Measurements from ENCODE around the gene MFGE8.

Gene MFGE8

DNA sequence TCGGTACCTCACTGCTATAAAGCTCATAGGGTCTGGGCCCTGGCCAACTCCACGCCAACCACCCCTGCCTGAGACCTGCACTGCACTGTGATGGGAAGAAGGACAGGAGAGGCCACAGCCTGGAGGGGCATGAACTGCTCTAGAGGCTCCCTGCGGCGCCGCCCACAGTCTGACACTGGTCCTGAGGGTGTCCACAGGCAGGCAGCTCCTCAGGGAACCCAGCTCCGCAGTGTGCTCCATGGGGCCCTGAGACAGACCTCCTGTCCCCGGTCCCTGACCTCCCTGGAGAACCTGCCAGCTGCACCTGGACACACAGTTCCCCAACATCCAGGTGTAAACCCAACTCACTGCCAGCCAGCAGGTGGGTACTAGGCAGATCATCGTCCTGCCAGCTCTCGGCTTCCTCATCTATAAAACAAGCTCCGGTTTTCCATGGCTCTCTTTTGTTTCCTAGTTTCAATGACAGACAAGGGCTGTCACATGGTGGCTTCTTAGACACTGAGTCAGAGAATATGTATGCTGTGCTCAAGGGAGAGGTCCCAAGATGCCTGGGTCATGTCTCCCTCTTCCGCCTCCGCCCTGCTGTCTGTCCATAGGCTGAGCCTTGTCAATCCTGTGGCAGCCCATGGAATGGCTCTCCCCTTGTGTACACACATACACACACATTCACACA lies 12.7 kb downstream of the MFGE8 start:
- DNase-seq (ENCODE audit: low read depth), result no peak

DNA sequence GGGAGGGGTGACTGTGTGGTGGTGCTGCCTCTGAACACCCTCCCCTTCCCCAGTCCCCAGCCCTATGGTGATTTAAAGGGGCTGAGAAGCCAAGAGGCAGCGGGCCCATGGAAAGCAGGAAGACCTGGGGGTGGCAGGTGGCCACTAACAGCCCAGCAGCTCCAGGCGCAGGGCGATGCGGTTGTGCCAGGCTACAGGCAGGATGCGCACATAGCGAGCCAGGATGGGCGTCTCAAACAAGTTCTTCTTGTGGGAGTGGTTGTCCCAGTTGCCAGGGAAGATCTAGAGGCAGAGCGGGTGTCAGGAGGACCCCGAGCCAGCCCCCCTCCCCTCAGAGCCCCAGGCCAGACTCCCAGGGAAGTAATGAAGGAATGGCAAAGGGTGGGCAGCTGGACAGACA lies 13.9 kb downstream of the MFGE8 start:
- DNase-seq (ENCODE audit: low read depth), result no peak

DNA sequence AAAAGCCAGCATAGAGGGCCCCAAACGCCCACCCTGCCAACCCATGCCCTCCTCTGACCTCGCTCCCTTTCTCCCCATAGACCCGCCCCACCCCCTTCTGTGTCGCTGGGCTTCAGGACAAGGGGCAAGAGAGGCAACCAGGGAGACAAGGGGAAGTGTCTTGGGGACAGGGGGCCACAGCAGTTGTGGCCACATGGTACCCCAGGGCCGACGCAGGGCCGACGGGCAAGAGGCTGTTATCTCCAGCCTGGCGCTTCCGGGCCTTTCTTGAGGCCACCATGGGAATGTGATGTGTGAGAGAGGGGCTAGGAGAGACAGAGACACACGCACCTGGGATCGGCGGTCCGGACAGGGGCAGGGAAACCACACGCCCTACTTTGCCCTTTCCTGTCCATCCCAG lies 14.4 kb downstream of the MFGE8 start:
- DNase-seq (ENCODE audit: low read depth), result no peak

DNA sequence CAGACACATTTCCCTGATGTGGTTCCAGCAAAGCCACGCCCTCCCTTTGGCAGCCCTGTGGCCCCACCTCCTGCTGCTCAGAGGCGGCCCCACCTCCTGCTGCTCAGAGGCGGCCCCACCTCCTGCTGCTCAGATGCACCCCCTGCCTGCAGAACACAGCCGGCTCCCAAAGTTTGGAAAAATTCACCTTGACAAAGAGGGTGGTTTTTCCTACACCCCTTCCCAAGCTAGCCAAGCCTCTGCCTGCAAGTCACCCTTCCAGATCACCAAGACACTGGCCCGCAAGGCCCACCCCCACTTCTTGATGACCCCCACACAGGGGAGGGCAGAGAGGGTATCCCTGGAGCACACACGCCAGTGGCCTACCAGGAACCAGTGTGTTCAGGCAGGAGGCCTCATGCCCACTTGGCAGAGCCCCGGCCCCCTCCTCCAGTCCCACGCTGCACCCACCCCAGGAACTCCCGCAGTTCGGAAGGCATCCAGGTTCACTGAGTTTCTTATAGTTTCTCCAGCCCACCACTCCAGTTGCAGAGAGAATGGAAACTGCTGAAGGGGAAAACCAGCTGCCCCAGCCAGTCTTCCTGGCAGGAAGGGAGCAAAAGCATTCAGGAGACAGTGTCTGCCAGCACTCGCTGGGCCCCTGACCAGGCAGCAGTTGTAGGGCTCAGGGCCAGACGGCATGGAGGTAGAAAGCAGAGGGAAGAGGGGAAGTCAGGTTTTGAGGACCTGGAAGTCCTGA lies 15.6 kb downstream of the MFGE8 start:
- peak; percentile 74 for DNase-seq (ENCODE audit: low read depth)

DNA sequence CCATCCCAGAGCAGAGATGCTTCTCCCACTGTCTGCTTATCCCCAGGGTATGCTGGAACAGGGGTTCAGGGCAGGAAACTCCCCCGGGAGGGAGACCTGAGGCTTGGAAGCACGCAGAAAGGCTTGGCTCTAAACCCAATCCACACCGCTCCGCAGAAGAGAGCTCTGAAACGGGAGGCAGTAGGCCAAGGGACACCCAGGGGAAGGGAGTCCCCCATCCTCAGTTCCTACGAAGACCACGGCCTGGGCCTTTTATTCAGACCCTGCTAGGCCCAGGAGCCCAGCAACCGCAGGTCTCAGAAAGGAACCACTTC lies 16.1 kb downstream of the MFGE8 start:
- no peak for DNase-seq (ENCODE audit: low read depth)

DNA sequence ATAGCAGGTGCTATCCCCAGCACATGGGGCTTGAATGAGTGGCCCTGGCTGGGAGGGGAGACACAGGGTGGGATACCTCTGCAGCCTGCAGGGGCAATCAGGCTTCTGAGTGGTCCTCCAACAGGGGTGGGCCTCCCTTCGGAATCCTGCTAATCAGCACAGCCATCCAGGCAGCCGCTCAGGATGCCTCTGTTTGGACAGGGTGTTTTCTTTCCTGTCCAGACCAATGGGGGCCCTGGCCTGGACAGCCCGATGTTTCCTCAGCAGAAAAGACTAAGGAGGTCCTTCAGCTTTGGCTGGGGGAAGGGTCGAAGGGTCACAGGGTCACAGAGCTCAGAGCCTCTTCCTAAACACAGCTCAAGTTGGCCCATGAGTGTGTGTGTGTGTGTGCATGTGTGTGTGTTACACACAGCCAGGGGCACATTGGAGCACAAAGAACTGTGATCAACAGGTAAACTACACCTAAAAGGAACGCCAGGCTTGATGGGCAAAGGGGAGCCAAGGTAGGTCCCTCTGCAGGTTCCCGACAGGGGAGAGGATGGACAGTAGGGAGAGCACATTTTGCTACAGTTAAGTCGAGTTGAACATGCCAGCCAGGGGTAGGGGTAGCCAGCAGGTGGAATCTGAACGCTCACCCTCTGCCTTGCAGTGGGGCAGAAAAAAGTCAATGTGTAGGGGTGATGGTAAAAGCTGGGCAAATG lies 16.7 kb downstream of the MFGE8 start:
- DNase-seq (ENCODE audit: low read depth), result no peak

DNA sequence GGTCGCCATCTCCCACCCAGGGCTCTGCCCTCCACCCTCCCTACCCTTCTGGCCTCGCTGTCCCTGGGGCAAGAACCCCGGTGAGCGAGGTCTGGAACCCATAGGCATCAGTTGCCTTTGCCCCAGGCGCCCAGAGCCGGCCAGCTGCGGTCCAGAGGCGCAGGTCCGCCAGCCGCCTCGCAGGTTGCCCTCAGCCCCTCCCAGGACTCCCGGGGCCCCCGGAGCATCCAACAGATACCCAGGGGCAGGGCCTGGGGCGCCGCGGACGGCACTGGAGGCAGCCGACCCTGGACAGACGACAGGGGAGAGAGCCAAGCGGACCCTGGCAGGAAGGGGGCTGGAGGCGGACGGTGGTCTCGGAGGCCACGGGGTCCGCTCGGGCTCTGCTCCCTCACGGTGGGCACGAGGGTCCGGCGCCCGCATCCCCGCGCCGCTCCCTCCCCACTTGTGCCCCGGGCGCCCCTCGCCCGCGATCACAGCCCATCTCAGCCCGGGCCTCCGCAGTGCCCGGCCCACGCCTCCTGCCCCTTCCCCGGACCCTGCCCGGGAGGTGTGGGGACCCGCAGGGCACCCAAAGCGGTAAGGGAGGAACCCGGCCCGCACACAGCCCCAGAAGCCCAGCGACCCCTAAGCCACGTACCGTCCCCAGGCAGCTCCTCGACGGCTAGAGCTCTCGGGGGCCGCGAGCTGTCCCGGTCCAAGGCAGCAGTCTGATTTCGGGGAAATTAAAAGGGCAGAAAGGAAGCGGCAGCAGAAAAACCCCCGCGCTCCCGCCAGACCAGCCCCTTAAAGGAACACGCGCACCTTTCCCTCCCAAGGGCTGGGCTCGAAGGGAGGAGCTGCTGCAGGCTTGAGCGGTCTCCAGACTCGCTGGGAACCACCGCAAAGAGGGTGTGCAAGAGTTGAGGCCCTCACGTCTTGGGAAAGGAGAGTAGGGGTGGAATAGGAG lies 18.1 kb downstream of the MFGE8 start, which contains the start of gene HAPLN3:
Gene HAPLN3 (minus strand): TSS at position 726 of the 949 bp plus-strand sequence. CDS start 8,246 bp downstream, outside the sequence.
- no peak for DNase-seq (ENCODE audit: low read depth)

DNA sequence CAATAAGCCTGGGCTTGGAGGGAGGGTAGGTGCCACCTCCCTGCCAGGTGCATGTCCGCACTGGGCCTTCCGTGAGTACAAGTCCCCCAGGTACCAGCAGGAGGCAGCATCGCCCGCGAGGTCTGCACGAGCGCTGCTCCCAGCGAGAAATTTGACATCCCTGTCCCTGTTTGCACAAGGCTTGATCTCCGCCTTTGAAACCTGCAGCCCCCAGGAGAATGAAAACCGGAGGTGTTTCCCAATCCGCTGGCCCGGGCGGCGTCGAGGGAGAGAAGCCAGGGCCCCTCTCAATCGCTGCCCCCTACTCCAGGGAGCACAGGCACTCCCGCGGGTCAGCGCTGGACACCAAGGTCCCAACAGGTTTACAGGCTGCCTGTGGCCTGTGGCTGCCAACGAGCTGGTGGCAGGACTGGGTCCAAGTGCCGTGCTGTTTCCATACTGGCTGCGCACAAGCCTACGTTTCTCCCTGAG lies 18.8 kb downstream of the MFGE8 start:
- no peak for DNase-seq (ENCODE audit: low read depth)

DNA sequence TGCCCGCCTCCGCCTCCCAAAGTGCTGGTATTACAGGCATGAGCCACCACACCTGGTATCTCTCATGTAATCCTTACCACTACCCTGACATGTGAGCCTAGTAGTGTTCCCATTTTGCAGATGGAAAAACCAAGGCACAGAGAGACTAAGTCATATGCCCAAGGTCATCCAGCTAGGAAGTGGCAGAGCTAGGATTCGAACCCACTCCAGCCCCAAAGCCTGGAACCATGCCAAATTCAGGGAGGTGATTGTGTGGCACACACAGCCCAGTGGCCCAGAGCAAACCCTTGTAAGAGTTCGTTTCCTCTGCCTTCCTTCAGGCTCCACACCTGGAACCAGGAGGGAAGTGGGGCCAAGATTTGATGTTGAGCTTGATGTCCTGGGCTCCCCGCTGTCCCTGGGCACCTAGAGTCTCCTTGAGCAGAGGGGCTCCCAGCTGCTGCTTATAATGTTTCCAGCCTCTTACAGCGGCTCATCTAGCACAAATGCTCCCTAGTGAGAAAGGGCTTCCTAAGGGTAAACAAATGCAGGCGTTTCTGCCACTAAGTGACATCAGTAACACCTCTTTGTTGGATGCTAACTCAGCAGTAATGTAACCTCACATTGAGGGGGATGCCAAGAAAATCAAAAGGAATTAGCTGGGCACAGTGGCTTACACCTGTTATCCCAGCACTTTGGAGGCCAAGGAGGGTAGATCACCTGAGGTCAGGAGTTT lies 21.5 kb downstream of the MFGE8 start:
- no peak for DNase-seq (ENCODE audit: low read depth)

DNA sequence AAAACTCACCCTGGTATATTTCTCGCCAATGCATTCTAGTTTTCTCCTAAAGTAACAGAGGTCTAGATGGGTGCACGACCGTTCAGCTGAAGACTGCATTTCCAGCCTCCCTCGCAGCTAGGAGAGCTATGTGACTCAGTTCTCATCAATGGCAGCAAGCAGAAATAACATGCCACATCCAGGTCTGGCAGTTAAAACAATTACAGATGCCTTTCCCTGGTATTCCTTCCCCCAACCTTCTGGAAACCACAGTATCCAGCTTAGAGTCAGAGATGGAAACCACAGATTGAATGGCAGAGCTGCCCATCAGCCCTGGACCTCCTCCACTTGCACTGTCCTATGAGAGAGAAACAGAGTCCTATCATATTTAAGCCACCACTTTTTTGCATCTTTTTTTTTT lies 22.7 kb downstream of the MFGE8 start:
- DNase-seq (ENCODE audit: low read depth), result no peak

DNA sequence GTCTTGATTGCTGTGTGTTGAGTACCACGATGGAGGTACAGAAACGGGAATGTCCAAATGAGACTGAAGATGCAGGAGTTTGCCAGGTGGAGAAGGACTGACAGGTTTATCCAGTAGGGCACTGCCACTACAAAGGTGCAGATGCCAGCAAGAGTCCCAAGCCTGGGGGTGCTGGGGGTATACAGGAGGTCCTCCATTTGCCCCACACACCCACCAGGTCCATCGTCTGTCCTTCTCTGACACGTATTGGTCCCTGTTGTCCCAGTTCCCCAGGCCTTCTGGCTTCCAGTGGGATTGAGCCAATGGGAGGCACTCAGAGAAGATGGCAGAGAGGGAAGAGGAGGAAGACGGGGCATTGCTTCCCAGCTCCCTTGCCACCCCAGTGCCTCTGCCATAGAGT lies 24.5 kb downstream of the MFGE8 start:
- DNase-seq (ENCODE audit: low read depth), result no peak

DNA sequence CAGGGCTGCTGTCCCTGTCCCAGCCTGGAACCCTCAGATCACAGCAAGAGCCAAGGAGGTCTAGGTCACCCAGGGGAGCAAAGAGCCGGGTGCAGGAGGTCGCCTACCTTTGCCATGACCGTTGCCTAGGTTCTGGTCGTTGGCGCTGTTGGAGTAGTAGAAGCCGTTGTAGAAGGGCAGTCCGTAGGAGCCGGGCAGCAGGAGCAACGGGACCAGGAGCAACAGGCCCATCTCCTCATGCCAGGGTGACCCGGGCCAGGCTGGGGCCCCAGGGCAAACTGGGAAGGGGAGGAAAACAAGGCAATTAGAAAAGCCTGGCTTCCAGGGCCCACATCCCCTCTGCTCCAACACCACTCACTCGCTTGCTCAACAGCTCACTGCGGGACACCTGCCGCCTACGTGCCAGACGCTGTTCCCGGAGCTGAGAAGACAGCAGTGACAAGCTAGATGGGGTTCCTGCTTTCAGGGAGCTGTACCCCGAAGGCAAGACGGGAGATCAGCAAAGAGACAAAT lies 26.1 kb downstream of the MFGE8 start:
- no peak for DNase-seq (ENCODE audit: low read depth)

DNA sequence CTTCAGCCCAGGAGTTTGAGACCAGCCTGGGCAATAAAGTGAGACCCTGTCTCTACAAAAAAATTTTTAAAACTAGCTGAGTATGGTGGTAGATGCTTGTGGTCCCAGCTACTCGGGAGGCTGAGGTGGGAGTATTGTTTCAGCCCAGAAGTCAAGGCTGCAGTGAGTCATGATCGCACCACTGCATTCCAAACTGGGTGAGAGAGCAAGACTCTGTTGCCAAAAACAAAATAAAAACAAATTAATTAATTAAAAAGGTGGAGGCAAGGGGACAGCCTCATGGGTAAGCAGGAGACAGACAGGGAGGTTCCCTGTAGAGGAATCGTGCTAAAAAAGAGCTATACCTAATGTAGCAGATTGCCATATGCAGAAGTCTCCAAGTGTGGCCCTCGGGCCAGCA lies 30.4 kb downstream of the MFGE8 start:
- no peak for DNase-seq (ENCODE audit: low read depth)

DNA sequence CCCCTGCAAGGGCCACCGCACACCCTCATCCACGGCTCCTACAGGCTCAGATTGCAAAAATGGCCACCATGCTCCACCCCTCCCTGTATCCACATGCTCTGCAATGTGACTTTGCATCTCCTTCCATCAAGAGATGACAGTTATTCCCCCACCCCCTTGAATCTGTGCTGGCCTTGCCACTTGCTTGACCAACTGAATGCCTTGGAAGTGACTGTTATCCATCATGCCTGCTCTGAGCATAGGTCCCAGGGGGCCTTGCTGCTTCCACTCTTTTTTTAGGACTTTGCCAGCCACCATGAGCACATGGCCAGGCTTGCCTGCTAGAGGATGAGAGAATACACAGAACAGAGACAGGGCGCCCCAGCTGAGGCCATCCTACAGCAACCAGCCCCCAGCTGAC lies 31.4 kb downstream of the MFGE8 start:
- DNase-seq (ENCODE audit: low read depth), result no peak

DNA sequence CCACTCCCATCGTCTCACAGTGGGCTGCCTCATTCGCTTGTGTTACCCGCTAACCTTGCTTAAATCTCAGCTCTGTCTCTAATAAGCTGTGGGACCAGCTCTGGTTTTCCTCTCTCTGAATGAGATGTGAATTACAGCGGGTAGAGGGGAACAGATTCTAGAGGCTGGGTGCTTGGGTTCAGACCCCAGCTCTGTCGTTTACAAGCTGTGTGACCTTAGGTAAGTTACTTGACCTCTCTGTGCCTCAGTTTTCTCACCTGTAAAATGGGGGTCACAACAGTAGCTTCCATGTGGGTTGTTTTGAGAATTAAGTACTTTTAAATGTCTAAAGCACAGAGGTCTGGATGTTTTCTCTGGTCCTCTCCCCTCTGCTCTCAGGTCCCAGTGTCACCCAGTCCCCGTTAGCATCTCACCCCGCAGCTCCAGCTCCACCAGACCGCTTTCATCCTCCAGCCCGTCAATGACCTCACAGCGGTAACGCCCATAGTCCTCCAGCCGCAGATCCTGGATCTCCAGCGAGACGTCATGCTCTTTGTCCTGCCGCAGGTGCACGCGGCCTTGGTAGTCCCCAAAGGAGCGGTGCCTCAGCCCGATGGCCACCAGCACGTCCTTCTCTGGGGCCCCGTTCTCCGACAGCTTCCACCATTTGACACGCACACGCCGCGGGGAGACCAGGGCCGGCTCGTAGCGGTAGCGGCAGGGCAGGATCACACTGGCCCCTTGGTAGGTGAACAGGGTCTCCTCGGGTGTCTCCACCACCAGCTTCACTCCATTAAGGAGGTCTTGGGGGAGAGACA lies 32.0 kb downstream of the MFGE8 start:
- no peak for DNase-seq (ENCODE audit: low read depth)

DNA sequence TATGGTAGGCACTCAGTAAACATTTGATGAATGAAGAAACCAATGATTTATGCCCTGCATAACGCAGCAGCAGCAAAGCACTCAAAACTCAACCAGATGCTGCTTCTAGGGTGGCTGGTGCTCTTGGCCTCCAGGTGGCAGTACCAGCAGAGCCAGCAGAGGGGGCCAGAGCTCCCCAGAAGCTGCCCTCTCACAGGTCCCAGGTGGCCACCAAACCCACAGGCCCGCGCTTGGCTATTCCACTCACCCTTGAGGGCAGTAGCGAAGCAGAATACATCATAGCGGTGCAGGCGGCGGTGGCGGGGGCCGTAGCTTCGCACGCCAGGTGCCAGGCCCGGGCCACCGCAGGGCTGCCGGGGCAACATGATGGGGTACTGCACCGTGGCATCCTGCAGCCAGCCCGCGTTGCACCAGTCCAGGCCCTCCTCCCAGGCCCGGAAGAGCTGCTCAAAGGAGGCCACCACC lies 34.4 kb downstream of the MFGE8 start:
- DNase-seq (ENCODE audit: low read depth), result no peak

DNA sequence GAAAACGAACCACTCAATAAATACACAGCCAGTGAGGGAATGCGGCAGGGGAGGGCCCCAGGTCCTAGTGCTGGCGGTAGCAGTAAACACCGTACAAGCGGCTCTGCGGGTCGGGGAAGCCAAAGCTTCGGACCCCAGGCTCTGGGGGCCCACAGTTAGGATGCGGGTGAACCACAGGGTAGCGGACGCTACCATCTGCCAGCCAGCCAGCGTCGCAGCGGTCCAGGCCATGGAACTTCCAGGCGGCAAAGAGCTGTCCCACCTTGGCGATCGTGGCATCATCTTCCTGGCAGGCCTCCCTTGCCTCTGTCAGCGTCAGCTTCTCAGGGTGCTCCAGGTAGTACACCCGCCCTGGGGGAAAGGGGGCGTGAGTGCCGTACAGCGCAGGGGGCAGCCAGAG lies 35.3 kb downstream of the MFGE8 start:
- no peak for DNase-seq (ENCODE audit: low read depth)

DNA sequence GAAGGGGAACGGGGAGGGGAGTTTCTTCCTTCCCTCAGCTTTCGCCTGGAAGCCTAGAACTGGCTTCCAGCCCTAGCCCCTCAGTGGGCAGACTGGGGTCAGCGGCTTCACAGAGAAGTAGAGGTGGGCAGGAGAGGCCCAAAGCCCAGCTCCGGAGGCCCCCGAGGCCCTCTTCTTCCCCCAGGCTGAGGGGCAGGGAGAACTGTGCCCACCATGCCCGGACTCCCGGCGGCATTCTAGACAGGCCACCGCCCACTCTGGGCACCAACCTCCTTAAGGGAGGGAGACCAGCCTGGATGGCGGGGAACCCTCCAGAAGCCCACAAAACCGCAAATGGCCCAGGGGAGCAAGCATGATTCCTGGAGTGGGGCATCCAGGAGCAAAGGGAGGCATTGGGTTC lies 35.8 kb downstream of the MFGE8 start:
- DNase-seq (ENCODE audit: low read depth), result no peak

DNA sequence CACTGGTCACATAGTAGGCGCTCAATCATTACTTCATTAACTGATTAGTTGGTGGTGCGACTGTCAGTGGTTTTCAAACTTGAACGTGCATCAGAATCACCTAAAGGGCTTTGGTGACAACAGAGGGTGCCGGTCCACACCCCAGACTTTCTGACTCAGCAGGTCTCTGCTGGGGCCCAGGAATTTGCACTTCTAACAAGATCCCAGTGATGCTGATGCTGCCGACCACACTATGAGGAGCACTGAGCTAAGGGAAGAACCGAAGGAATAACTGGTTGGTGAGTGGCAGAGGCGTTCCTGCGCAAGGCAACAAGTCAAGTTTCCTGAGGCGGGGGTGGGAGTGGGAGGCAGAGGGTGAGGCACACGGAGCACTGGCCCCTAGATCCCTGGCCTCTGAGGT lies 36.6 kb downstream of the MFGE8 start:
- no peak for DNase-seq (ENCODE audit: low read depth)

DNA sequence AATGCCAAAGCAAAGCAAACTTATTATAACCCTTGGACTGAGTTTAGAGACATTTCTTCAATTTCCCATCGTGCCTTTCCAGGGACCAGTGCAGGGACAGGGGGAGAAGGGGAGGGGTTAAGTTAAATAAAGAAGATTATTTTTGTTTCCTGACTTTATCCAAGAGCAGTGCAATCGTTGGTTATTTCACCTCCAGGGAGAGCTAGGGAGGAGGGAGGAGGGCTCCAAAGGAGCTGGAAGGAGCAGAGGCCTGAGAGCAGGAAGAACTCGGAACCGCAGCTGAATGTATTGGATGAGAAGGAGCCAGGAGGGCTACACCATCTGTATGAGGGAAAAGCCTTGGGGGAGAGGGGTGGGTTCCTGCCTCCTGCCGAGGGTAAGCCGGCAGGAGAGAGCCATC lies 38.5 kb downstream of the MFGE8 start:
- DNase-seq (ENCODE audit: low read depth), result no peak

Measured in CMK (cell line).